ENCODE results near the gene ATXN7L2. TPM values are rescaled to one million over a fixed set of nuclear protein-coding genes. Genes with fewer than 3 reads are reported as not detected.

The ATXN7L2 gene
- total and polyA plus RNA-seq, 2 donors = 2.0 to 4.0 TPM

GRCh38 chr1:109531380-109531779 lies 47.7 kb downstream of the ATXN7L2 start:
- H3K4me3 ChIP-seq (ENCODE audit: low read depth, low read length) = no peak overlapping the region
- no peak for DNase-seq (ENCODE audit: extremely low spot score)
- 87% methylated on average over 4 of the region's 4 CpGs for WGBS
- no peaks in the 10 kb centered on the region for H3K36me3 ChIP-seq (ENCODE audit: insufficient read depth)
- no peaks in the 10 kb centered on the region for H3K4me1 ChIP-seq (ENCODE audit: insufficient read depth)
- H3K27ac ChIP-seq (ENCODE audit: low read depth) = no peak overlapping the region

- Histone ChIP-seq H3K4me1 (ENCODE audit: insufficient read depth) (no peaks in the 10 kb centered on the region), H3K27ac (ENCODE audit: low read depth) (no peak overlapping the region), H3K36me3 (ENCODE audit: insufficient read depth) (no peaks in the 10 kb centered on the region), H3K4me3 (ENCODE audit: low read depth, low read length) (no peak overlapping the region)
- WGBS = 62% methylated on average over 16 of the region's 16 CpGs
- no peak for DNase-seq (ENCODE audit: extremely low spot score)
Observed at GRCh38 chr1:109531826-109532364, 48.2 kb downstream of the ATXN7L2 start.

- Histone ChIP-seq H3K27ac (ENCODE audit: low read depth) (no peak overlapping the region), H3K36me3 (ENCODE audit: insufficient read depth) (no peaks in the 10 kb centered on the region), H3K4me1 (ENCODE audit: insufficient read depth) (no peaks in the 10 kb centered on the region), H3K4me3 (ENCODE audit: low read depth, low read length) (peak overlapping the region; percentile 11)
- WGBS = 16% methylated on average over 12 of the region's 12 CpGs
- peak; percentile 21 for DNase-seq (ENCODE audit: extremely low spot score)
Observed at GRCh38 chr1:109532365-109533136, 48.8 kb downstream of the ATXN7L2 start.

GRCh38 chr1:109534307-109534858 lies 50.7 kb downstream of the ATXN7L2 start:
- no peak for DNase-seq (ENCODE audit: extremely low spot score)
- 90% methylated on average over 1 of the region's 1 CpG for WGBS
- H3K36me3 ChIP-seq (ENCODE audit: insufficient read depth) = no peaks in the 10 kb centered on the region
- H3K4me3 ChIP-seq (ENCODE audit: low read depth, low read length) = no peak overlapping the region
- no peak overlapping the region for H3K27ac ChIP-seq (ENCODE audit: low read depth)
- no peaks in the 10 kb centered on the region for H3K4me1 ChIP-seq (ENCODE audit: insufficient read depth)

- no peak overlapping the region for H3K4me3 ChIP-seq (ENCODE audit: low read depth, low read length)
- H3K27ac ChIP-seq (ENCODE audit: low read depth) = no peak overlapping the region
- DNase-seq (ENCODE audit: extremely low spot score) = no peak
- H3K36me3 ChIP-seq (ENCODE audit: insufficient read depth) = no peaks in the 10 kb centered on the region
- no peaks in the 10 kb centered on the region for H3K4me1 ChIP-seq (ENCODE audit: insufficient read depth)
- 70% methylated on average over 4 of the region's 4 CpGs for WGBS
Observed at GRCh38 chr1:109535481-109535880, 51.8 kb downstream of the ATXN7L2 start.

GRCh38 chr1:109535971-109536491 lies 52.3 kb downstream of the ATXN7L2 start:
- H3K36me3 ChIP-seq (ENCODE audit: insufficient read depth) = no peaks in the 10 kb centered on the region
- no peak overlapping the region for H3K27ac ChIP-seq (ENCODE audit: low read depth)
- H3K4me3 ChIP-seq (ENCODE audit: low read depth, low read length) = no peak overlapping the region
- WGBS = 60% methylated on average over 5 of the region's 5 CpGs
- no peak for DNase-seq (ENCODE audit: extremely low spot score)
- H3K4me1 ChIP-seq (ENCODE audit: insufficient read depth) = no peaks in the 10 kb centered on the region

GRCh38 chr1:109537450-109538178 lies 53.9 kb downstream of the ATXN7L2 start:
- no peak overlapping the region for H3K4me3 ChIP-seq (ENCODE audit: low read depth, low read length)
- H3K36me3 ChIP-seq (ENCODE audit: insufficient read depth) = no peaks in the 10 kb centered on the region
- no peak overlapping the region for H3K27ac ChIP-seq (ENCODE audit: low read depth)
- 82% methylated on average over 9 of the region's 9 CpGs for WGBS
- no peaks in the 10 kb centered on the region for H3K4me1 ChIP-seq (ENCODE audit: insufficient read depth)
- no peak for DNase-seq (ENCODE audit: extremely low spot score)

GRCh38 chr1:109538827-109539555 lies 55.3 kb downstream of the ATXN7L2 start:
- Histone ChIP-seq H3K4me1 (ENCODE audit: insufficient read depth) (no peaks in the 10 kb centered on the region), H3K36me3 (ENCODE audit: insufficient read depth) (no peaks in the 10 kb centered on the region), H3K27ac (ENCODE audit: low read depth) (no peak overlapping the region), H3K4me3 (ENCODE audit: low read depth, low read length) (no peak overlapping the region)
- WGBS = 89% methylated on average over 9 of the region's 9 CpGs
- no peak for DNase-seq (ENCODE audit: extremely low spot score)

GRCh38 chr1:109539676-109540075 lies 56.0 kb downstream of the ATXN7L2 start, which contains the start of gene GPR61:
TSS of gene GPR61 (plus strand) at chr1:109539872. CDS start at chr1:109543023, 3,151 bp downstream.
- Histone ChIP-seq H3K4me3 (ENCODE audit: low read depth, low read length) (no peak within 1 kb of the TSS), H3K4me1 (ENCODE audit: insufficient read depth) (no peaks in the 10 kb centered on the region), H3K36me3 (ENCODE audit: insufficient read depth) (no peaks in the 10 kb centered on the region), H3K27ac (ENCODE audit: low read depth) (no peak within 1 kb of the TSS)
- no peak for DNase-seq (ENCODE audit: extremely low spot score)
- 50% methylated on average over 7 of the region's 7 CpGs for WGBS

- no peak overlapping the region for H3K27ac ChIP-seq (ENCODE audit: low read depth)
- H3K36me3 ChIP-seq (ENCODE audit: insufficient read depth) = no peaks in the 10 kb centered on the region
- H3K4me1 ChIP-seq (ENCODE audit: insufficient read depth) = no peaks in the 10 kb centered on the region
- DNase-seq (ENCODE audit: extremely low spot score) = no peak
- 83% methylated on average over 3 of the region's 3 CpGs for WGBS
- no peak overlapping the region for H3K4me3 ChIP-seq (ENCODE audit: low read depth, low read length)
Observed at GRCh38 chr1:109541102-109541501, 57.4 kb downstream of the ATXN7L2 start.

Data from urinary bladder (tissue), 4 donors.